Kidney (tissue), 14 donors: Measurements from ENCODE around the gene TGFBR3L. TPM values are rescaled to one million over a fixed set of nuclear protein-coding genes. Genes with fewer than 3 reads are reported as not detected.

Source experiments
- DNase-seq, 5 donors: peaks; one replicate each; pipeline ENCODE4 v3.0.0-alpha.2; 2013 to 2020
- FAIRE-seq: peaks from 2 replicates; lab custom pipeline; 2012; peaks lifted over from hg19 to GRCh38; lab: Jason Lieb, UNC
- H3K27ac ChIP-seq, 2 donors: one replicate each; pipeline ENCODE4 v1.7.0; 2013; ENCODE audit warnings: low read depth in 2 of 2, low read length in 2 of 2, inconsistent platforms in 1 of 2
- H3K27me3 ChIP-seq: one replicate; pipeline ENCODE4 v1.7.1; 2013; ENCODE audit warnings: low read length, inconsistent platforms; ENCODE audit not compliant: control insufficient read depth, insufficient read depth
- H3K36me3 ChIP-seq, 3 donors: one replicate each; pipeline versions ENCODE4 v1.7.0 to v1.7.1; 2013; ENCODE audit warnings: low read length in 3 of 3, control low read depth in 1 of 3, inconsistent platforms in 1 of 3; ENCODE audit not compliant: insufficient read depth in 3 of 3, control insufficient read depth in 2 of 3
- H3K4me1 ChIP-seq, 3 donors: one replicate each; pipeline versions ENCODE4 v1.7.0 to v1.7.1; 2013; ENCODE audit warnings: low read length in 3 of 3, inconsistent platforms in 1 of 3, low read depth in 1 of 3; ENCODE audit not compliant: control insufficient read depth in 2 of 3, insufficient read depth in 2 of 3
- H3K4me3 ChIP-seq, 3 donors: one replicate each; pipeline versions ENCODE4 v1.7.0 to v1.8.1; 2013; ENCODE audit warnings: low read length in 3 of 3, control low read depth in 1 of 3, inconsistent platforms in 1 of 3
- H3K9ac ChIP-seq, 3 donors: one replicate each; pipeline versions ENCODE4 v1.7.0 to v1.7.1; 2013; ENCODE audit warnings: low read length in 3 of 3, control low read depth in 1 of 3, inconsistent platforms in 1 of 3
- H3K9me3 ChIP-seq, 3 donors: one replicate each; pipeline versions ENCODE4 v1.7.0 to v1.7.1; 2013; ENCODE audit warnings: low read length in 3 of 3, control low read depth in 1 of 3, inconsistent platforms in 1 of 3; ENCODE audit not compliant: control insufficient read depth in 2 of 3, insufficient read depth in 1 of 3
- intact Hi-C: fragments of 100-400 bp; cut with DNase I; formaldehyde crosslinking; loops from one replicate; pipeline ENCODE4 v1.11.1; 2022
- polyA plus RNA-seq: library from polyadenylated mRNA; stranded (reverse); fragments of 350-450 nt; fragmentation: Illumina TruSeq; extraction: RNeasy Lipid Tissue Mini Kit (QIAGEN cat#74804); gene quantifications from one replicate; pipeline ENCODE4 v1.2.3, GENCODE V29; 2014; ENCODE audit warnings: low read depth, low replicate concordance; ENCODE audit not compliant: insufficient read depth
- total RNA-seq: library from RNA; stranded (reverse); fragmentation: NEBNext Ultra II Directional; extraction: Animal tissue kit (Norgen Biotek cat#: 25700); gene quantifications from one replicate; pipeline ENCODE4 v1.2.1, GENCODE V29; 2021
- TF ChIP-seq, protein P1 (sequence below): IDR thresholded peaks from 3 replicates; pipeline ENCODE4 v1.5.1; 2012; ENCODE audit warnings: mild to moderate bottlenecking, moderate library complexity, borderline replicate concordance; ENCODE audit not compliant: insufficient read depth; ENCODE audit errors: extremely low read depth
- donor health status: control.
- donor health status: control.
- donor health status: control.
- donor health status: control.
- donor health status: control.
- donor health status: DM: yes; HTN: yes; CAD: no.
- donor health status: Normal renal cell carcinoma (clear cell type).

TGFBR3L gene
- total and polyA plus RNA-seq, 2 donors from 2014 or later = 0.44 to 1.5 TPM

GRCh38 chr19:7913652-7914051 is 978 bp upstream of the TGFBR3L start:
- Histone ChIP-seq H3K4me1 (peaks cover 0 to 13% (median 0%) of the 10 kb centered on the region in 3 donors), H3K9me3 (no peaks in the 10 kb centered on the region), H3K27ac (no peak overlapping the region), H3K27me3 (peaks cover 13% of the 10 kb centered on the region), H3K4me3 (no peak overlapping the region), H3K36me3 (peaks cover 0 to 10% (median 2%) of the 10 kb centered on the region in 3 donors), H3K9ac (no peak overlapping the region)
- no peak for FAIRE-seq
- TF ChIP-seq, protein P1, sequence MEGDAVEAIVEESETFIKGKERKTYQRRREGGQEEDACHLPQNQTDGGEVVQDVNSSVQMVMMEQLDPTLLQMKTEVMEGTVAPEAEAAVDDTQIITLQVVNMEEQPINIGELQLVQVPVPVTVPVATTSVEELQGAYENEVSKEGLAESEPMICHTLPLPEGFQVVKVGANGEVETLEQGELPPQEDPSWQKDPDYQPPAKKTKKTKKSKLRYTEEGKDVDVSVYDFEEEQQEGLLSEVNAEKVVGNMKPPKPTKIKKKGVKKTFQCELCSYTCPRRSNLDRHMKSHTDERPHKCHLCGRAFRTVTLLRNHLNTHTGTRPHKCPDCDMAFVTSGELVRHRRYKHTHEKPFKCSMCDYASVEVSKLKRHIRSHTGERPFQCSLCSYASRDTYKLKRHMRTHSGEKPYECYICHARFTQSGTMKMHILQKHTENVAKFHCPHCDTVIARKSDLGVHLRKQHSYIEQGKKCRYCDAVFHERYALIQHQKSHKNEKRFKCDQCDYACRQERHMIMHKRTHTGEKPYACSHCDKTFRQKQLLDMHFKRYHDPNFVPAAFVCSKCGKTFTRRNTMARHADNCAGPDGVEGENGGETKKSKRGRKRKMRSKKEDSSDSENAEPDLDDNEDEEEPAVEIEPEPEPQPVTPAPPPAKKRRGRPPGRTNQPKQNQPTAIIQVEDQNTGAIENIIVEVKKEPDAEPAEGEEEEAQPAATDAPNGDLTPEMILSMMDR = no peak
- intact Hi-C loops = no loop called here
- no peak for DNase-seq

GRCh38 chr19:7914099-7914498 is 531 bp upstream of the TGFBR3L start:
- peaks cover 0 to 13% (median 0%) of the 10 kb centered on the region in 3 donors for H3K4me1 ChIP-seq
- no peaks in the 10 kb centered on the region for H3K9me3 ChIP-seq
- peaks cover 0 to 10% (median 2%) of the 10 kb centered on the region in 3 donors for H3K36me3 ChIP-seq
- no peak overlapping the region for H3K27ac ChIP-seq
- intact Hi-C loops = no loop called here
- DNase-seq = no peak
- H3K4me3 ChIP-seq = no peak overlapping the region
- FAIRE-seq = no peak
- TF ChIP-seq, protein P1 = no peak
- H3K27me3 ChIP-seq = peaks cover 15% of the 10 kb centered on the region
- H3K9ac ChIP-seq = no peak overlapping the region

GRCh38 chr19:7915250-7916102 is 846 bp downstream of the TGFBR3L start:
- Histone ChIP-seq H3K9ac (no peak overlapping the region), H3K4me1 (peaks cover 0 to 19% (median 0%) of the 10 kb centered on the region in 3 donors), H3K36me3 (peaks cover 0 to 7% (median 2%) of the 10 kb centered on the region in 3 donors), H3K27me3 (peaks cover 15% of the 10 kb centered on the region), H3K27ac (no peak overlapping the region), H3K4me3 (no peak overlapping the region), H3K9me3 (no peaks in the 10 kb centered on the region)
- TF ChIP-seq, protein P1 = no peak
- intact Hi-C loops = no loop called here
- FAIRE-seq (no peak), DNase-seq (peak in 2 of 5 donors; percentile 59 to 72)
